Activated CD4-positive, alpha-beta T cell treated with anti-CD3 and anti-CD28 coated beads, Interleukin-2, amount 10 ng/mL, durations not matched to agents 7 days and 5 days (primary cell): Measurements from ENCODE around the gene MRPL2. TPM values are rescaled to one million over a fixed set of nuclear protein-coding genes. Genes with fewer than 3 reads are reported as not detected.
"Not testable (repeated sequence)": the region's sequence is repeated elsewhere in the genome, so short reads cannot be mapped to it uniquely, and the experiment has no call there.

Experiments used
- CTCF ChIA-PET: fragments of 350-600 bp; sonication (Branson Sonifier 250); formaldehyde crosslinking; loops from one replicate; lab custom pipeline; 2021; ENCODE audit warnings: antibody characterized with exemption; lab: Charles Lee
- POLR2A ChIA-PET: fragments of 350-600 bp; sonication (Branson Sonifier 250); formaldehyde crosslinking; loops from one replicate; lab custom pipeline; 2021; ENCODE audit warnings: antibody characterized with exemption; lab: Charles Lee
- DNase-seq: peaks from one replicate; pipeline ENCODE4 v3.0.0-alpha.2; 2020
- H3K27ac Mint-ChIP-seq: one replicate; pipeline ENCODE4 v1.8.0; 2021; ENCODE audit warnings: mild to moderate bottlenecking, moderate library complexity, mixed read lengths
- H3K27me3 Mint-ChIP-seq: one replicate; pipeline ENCODE4 v1.8.0; 2021; ENCODE audit warnings: mixed read lengths
- H3K36me3 Mint-ChIP-seq: one replicate; pipeline ENCODE4 v1.8.0; 2021; ENCODE audit warnings: low read depth, mixed read lengths
- H3K4me1 Mint-ChIP-seq: one replicate; pipeline ENCODE4 v1.8.0; 2021; ENCODE audit warnings: mixed read lengths
- H3K4me3 Mint-ChIP-seq: one replicate; pipeline ENCODE4 v1.8.0; 2021; ENCODE audit warnings: mild to moderate bottlenecking, moderate library complexity, mixed read lengths
- H3K9me3 Mint-ChIP-seq: one replicate; pipeline ENCODE4 v1.8.0; 2021; ENCODE audit warnings: mixed read lengths
- total RNA-seq, 2 experiments: library from RNA; stranded (reverse); gene quantifications; one replicate each; pipeline ENCODE4 v1.2.3, GENCODE V29; 2021

MRPL2 gene
- total RNA-seq, 2 experiments from 2014 or later: 53.9 to 59.3 TPM

DNA sequence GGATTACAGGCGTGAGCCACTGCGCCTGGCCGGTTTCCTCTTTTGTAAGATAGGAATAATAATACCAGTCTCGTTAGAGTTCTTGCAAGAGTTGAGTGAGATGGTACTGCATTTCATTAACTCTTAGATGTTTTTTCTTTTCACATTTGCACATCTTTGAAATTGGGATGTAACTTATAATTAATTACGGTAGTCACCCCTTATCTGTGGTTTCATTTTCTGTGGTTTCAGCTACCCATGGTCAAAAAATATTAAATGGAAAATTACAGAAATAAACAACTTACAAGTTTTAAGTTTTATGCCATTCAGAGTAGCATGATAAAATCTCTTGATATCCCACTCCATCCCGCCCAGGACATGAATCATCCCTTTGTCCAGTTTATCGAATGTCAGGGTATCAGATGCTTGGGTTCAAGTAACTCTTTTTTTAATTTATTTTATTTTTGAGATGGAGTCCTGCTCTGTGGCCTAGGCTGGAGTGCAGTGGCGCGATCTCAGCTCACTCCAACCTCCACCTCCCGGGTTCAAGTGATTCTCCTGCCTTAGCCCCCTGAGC lies 32.3 kb upstream of the MRPL2 start:
- H3K36me3 Mint-ChIP-seq: no peaks in the 10 kb centered on the region
- POLR2A ChIA-PET: interaction anchor here (0.6 kb wide), 1 partner anchor 320 kb away, joined by 5 read pairs; no protein-coding TSS in a partner anchor
- H3K4me3 Mint-ChIP-seq: no peak overlapping the region

DNA sequence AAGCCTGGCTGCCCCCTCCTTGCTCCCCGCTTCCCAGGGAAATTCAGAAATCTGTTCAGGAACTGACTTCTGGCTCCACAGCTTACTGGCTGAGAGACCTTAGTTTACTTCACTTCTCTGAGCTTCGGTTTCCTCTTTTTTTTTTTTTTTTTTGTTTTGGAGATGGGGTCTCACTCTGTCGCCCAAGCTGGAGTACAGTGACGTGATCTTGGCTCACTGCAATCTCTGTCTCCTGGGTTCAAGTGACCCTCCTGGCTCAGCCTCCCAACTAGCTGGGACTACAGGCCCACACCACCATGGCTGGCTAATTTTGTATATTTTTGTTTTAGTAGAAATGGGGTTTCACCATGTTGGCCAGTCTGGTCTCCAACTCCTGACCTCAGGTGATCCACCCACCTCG lies 31.8 kb upstream of the MRPL2 start:
- no peak for DNase-seq
- no peaks in the 10 kb centered on the region for H3K9me3 Mint-ChIP-seq
- CTCF ChIA-PET: interaction anchor here (0.6 kb wide), 1 partner anchor 26 kb away, joined by 3 read pairs; no protein-coding TSS in a partner anchor
- H3K27me3 Mint-ChIP-seq: no peaks in the 10 kb centered on the region
- H3K4me1 Mint-ChIP-seq: peaks cover 23% of the 10 kb centered on the region
- no peaks in the 10 kb centered on the region for H3K36me3 Mint-ChIP-seq
- POLR2A ChIA-PET: interaction anchor here (0.6 kb wide), 1 partner anchor 320 kb away, joined by 5 read pairs; no protein-coding TSS in a partner anchor
- no peak overlapping the region for H3K27ac Mint-ChIP-seq
- no peak overlapping the region for H3K4me3 Mint-ChIP-seq

More for the DNA sequence above, 32.3 kb upstream of the MRPL2 start:
- H3K4me1 Mint-ChIP-seq: peaks cover 28% of the 10 kb centered on the region
- no peaks in the 10 kb centered on the region for H3K27me3 Mint-ChIP-seq
- H3K27ac Mint-ChIP-seq: no peak overlapping the region
- CTCF ChIA-PET: no interaction called here
- DNase-seq: no peak
- H3K9me3 Mint-ChIP-seq: no peaks in the 10 kb centered on the region

DNA sequence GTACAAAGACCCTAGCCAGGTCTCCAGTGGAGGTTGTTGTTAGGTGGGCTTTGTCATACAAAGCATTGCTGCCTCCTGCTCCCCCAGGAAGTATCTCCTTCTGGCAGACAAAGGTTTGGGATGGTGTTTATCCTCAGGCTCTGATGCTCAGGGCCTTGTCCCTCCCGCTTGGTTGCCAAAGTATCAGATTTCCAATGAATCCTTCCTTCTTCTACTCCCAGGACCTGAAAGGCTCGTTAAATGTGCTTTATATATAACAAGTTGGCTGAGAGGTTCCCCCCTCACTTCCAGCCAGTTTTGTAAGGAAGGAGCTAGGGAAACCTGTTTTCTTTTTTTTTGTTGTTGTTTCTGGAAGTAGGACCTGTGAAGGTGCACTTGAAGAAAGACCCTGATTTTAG lies 31.3 kb upstream of the MRPL2 start:
- CTCF ChIA-PET: interaction anchor here (0.6 kb wide), 2 partner anchors 25 to 61 kb away, joined by 3 read pairs; no protein-coding TSS in a partner anchor
- H3K4me1 Mint-ChIP-seq: peaks cover 19% of the 10 kb centered on the region
- H3K27me3 Mint-ChIP-seq: no peaks in the 10 kb centered on the region
- H3K36me3 Mint-ChIP-seq: no peaks in the 10 kb centered on the region
- POLR2A ChIA-PET: no interaction called here
- no peak for DNase-seq
- H3K4me3 Mint-ChIP-seq: no peak overlapping the region
- no peaks in the 10 kb centered on the region for H3K9me3 Mint-ChIP-seq
- no peak overlapping the region for H3K27ac Mint-ChIP-seq

DNA sequence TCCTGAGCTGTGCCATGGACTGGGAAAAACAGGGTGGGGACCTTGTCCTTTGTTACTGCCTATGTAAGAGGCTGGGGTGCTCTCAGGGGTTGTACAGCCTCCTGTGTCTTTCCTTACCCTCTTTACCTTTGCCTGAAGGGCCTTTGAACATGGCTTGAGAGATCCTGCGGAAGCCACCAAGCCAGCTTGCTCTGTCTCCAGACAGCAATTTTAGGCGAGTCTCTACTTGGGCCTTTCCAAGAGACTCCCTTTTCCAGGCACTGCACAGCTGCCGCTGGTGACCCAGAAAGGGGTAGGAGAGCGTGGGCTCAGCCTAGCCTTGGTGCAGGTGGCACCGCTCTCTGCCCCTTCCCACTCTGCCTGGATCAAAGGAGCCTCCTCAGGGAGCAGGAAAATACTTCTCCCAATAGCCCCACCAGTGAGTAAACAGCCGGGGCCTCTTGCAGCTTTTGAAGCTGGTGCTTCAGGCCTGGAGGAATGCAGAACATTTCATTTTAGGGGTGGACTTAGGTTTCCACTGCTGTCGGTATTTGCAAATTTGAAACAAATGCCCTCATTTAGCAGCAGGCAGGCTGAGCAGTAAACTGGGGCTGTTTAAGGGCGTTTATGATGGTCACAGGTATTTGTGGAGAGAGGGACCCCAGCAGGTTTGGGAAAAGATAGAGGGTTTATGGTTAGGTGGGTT lies 30.8 kb upstream of the MRPL2 start:
- ChIA-PET POLR2A (no interaction called here), CTCF (interaction anchor here (0.6 to 0.9 kb wide), 2 partner anchors 13 to 62 kb away, joined by 3 read pairs; no protein-coding TSS in a partner anchor)
- Mint-ChIP-seq H3K4me1 (peaks cover 16% of the 10 kb centered on the region), H3K36me3 (no peaks in the 10 kb centered on the region), H3K27ac (no peak overlapping the region), H3K9me3 (no peaks in the 10 kb centered on the region), H3K27me3 (no peaks in the 10 kb centered on the region), H3K4me3 (no peak overlapping the region)
- no peak for DNase-seq

DNA sequence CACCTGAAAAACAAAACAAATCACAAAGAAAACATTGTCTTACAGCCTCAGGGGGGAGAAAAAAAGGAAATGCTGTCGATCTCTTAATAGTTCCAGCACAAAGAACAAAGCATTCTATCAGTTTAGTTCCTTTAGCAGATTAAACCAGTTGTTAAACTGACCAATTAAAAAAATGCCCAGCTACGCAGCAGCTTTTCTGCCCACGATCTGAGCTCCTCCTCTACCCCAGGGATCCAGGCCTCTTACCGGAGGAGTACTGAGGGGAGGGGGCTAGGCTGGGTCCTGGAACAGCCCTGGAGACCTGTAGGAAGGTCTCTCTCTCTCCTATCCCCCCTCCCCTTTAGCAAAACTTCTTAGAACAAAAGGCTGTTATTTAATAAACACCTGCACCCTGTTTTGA lies 30.2 kb upstream of the MRPL2 start:
- H3K4me3 Mint-ChIP-seq: no peak overlapping the region
- no peaks in the 10 kb centered on the region for H3K36me3 Mint-ChIP-seq
- CTCF ChIA-PET: interaction anchor here (0.9 kb wide), 1 partner anchor 12 kb away, joined by 3 read pairs; no protein-coding TSS in a partner anchor
- DNase-seq: no peak
- no peaks in the 10 kb centered on the region for H3K27me3 Mint-ChIP-seq
- peaks cover 16% of the 10 kb centered on the region for H3K4me1 Mint-ChIP-seq
- no peak overlapping the region for H3K27ac Mint-ChIP-seq
- H3K9me3 Mint-ChIP-seq: no peaks in the 10 kb centered on the region
- POLR2A ChIA-PET: no interaction called here

DNA sequence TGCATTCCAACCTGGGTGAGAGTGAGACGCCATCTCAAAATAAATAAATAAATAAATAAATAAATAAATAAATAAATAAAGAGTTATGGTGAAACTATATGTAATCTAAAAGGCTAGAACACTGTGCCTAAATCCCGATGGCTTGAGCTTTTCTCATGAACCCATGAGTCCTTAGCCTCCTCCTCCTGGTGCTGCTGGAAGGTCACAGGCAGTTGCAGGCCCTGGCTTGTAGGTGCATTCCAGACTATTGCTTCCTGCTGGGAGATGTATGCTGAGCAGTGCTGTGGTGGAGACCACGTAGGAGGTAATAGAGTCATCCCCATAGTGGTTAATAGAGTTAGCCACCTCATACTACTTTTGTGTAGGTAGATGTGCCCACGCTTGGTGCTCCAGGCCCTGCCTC lies 29.4 kb upstream of the MRPL2 start:
- ChIA-PET CTCF (interaction anchor here (0.6 kb wide), 2 partner anchors 49 to 203 kb away, joined by 3 to 4 read pairs; no protein-coding TSS in a partner anchor), POLR2A (no interaction called here)
- Mint-ChIP-seq H3K4me1 (peaks cover 12% of the 10 kb centered on the region), H3K36me3 (no peaks in the 10 kb centered on the region), H3K27me3 (no peaks in the 10 kb centered on the region), H3K4me3 (no peak overlapping the region), H3K9me3 (no peaks in the 10 kb centered on the region), H3K27ac (no peak overlapping the region)
- no peak for DNase-seq

DNA sequence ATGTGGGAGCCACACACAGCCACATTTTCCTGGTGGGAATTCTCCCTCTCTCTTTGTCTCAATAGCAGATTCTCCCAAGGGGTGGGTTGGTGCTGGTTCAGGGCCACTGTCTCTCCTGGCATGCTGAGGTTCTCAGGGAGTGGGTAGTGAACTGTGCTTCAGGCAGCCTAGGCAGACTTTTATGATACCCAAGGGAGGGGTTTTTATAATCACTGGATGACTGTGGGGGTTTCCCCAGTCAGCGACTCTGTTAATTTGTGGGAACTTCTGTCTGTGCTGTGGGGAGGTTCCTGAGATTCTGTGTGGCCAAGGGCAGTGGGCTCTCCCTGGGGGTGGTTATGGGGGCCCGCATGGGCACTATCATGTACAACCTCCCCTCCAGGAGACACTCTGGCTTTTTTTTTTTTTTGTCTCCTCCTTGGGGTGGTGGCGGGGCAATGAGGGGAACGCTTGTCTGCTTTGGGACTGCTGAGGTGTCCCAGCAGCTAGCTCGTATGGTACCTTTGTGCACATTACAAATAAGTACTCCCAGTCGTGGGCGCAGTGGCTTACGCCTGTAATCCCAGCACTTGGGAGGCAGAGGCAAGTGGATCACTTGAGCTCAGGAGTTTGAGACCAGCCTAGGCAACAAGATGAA lies 26.9 kb upstream of the MRPL2 start:
- peaks cover 2% of the 10 kb centered on the region for H3K4me1 Mint-ChIP-seq
- H3K9me3 Mint-ChIP-seq: no peaks in the 10 kb centered on the region
- DNase-seq: no peak
- no peak overlapping the region for H3K27ac Mint-ChIP-seq
- no peaks in the 10 kb centered on the region for H3K36me3 Mint-ChIP-seq
- ChIA-PET CTCF (interaction anchor here (1.3 kb wide), 1 partner anchor 10 kb away, joined by 3 read pairs; the partner anchor contains the start of gene PTK7), POLR2A (interaction anchor here (0.6 kb wide), 1 partner anchor 39 kb away, joined by 4 read pairs; no protein-coding TSS in a partner anchor)
- no peaks in the 10 kb centered on the region for H3K27me3 Mint-ChIP-seq
- H3K4me3 Mint-ChIP-seq: no peak overlapping the region

DNA sequence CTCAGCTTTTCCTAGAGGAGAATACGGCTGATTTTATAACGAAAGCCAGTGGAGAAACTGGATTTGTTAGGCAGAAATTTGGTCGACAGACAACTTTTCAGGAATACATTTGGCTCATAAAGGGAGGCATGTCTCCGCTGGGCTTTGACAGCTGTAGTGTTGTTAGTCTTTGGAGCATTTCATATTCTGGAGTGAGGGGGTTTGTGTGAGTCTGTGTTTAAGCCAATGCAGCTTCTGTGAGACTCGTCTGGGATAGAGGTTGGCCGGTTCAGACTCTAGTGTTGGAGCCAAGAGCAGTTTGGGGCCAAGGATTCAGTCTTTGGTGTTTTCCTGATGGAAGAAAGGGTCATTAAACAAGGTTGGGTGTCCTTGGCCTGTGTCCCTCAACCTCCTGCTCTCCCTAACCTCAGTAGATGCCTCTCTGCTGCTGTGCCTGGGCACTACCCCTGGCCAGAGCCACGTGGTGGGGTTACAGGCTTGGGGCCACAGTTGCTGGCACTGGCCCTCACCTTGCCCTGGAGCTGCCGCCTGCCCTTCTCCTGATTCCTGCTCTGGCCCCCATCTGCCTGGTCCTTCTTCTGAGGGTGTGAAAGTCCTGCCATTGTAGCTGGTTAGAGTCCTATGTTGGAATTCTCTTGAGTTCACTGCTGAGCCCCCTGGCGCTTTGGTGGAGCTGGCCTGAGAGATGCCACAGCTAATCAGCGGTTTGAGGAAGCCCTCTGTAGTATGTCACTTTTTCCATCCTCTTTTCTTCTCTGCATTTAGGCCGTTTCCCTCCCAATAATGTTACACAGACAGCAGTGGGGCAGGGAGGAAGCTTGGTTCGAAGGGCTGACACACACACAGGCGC lies 23.8 kb upstream of the MRPL2 start:
- ChIA-PET POLR2A (interaction anchor here (0.6 kb wide), 1 partner anchor 1235 kb away, joined by 3 read pairs; no protein-coding TSS in a partner anchor), CTCF (no interaction called here)
- Mint-ChIP-seq H3K27me3 (peaks cover 10% of the 10 kb centered on the region), H3K36me3 (no peaks in the 10 kb centered on the region), H3K9me3 (no peaks in the 10 kb centered on the region), H3K4me3 (no peak overlapping the region), H3K4me1 (peaks cover 2% of the 10 kb centered on the region), H3K27ac (no peak overlapping the region)
- no peak for DNase-seq

DNA sequence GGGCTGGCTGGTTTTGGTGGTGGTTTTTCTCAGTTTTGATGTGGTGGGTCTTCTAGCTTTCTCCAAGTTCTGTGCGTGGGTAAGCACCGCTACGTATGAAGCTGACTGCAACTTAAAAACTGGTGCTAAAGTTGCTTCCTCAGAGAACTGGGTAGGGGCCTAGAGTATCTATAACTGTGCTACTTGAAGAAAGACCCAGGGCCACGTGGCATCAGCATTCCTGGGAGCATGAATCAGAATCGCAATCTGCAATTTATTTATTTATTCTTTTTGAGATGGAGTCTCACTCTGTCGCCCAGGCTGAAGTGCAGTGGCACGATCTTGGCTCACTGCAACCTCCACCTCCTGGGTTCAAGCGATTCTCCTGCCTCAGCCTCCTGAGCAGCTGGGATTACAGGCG lies 22.7 kb upstream of the MRPL2 start:
- CTCF ChIA-PET, H3K4me3 Mint-ChIP-seq, H3K27ac Mint-ChIP-seq, H3K9me3 Mint-ChIP-seq, H3K36me3 Mint-ChIP-seq, H3K4me1 Mint-ChIP-seq, DNase-seq: not testable (repeated sequence)
- POLR2A ChIA-PET: interaction anchor here (0.6 kb wide), 2 partner anchors 40 to 145 kb away, joined by 3 read pairs; no protein-coding TSS in a partner anchor
- H3K27me3 Mint-ChIP-seq: peaks cover 21% of the 10 kb centered on the region

DNA sequence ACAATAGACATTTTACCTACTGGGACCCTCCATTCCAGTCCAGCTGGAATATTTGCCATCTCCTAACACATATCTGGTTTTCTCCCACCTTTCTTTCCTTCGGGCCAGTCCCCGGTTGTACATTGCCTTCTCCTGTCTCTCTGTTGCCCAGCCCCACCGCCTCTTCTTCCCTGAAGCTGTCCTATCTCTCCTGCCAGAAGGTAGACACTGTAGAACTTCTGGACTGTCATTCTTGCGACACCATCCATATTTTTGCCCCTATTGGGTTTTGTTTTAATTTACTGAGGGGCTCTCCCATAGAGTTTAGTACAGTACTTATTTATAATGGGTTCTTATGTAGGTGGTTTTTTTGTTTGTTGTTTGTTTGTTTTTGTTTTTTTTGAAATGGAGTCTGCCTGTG lies 21.8 kb upstream of the MRPL2 start:
- Mint-ChIP-seq H3K27ac (no peak overlapping the region), H3K27me3 (peaks cover 26% of the 10 kb centered on the region), H3K4me3 (no peak overlapping the region), H3K9me3 (no peaks in the 10 kb centered on the region), H3K36me3 (no peaks in the 10 kb centered on the region), H3K4me1 (peaks cover 2% of the 10 kb centered on the region)
- CTCF ChIA-PET: no interaction called here
- DNase-seq: no peak
- POLR2A ChIA-PET: interaction anchor here (0.6 kb wide), 1 partner anchor 39 kb away, joined by 3 read pairs; no protein-coding TSS in a partner anchor

DNA sequence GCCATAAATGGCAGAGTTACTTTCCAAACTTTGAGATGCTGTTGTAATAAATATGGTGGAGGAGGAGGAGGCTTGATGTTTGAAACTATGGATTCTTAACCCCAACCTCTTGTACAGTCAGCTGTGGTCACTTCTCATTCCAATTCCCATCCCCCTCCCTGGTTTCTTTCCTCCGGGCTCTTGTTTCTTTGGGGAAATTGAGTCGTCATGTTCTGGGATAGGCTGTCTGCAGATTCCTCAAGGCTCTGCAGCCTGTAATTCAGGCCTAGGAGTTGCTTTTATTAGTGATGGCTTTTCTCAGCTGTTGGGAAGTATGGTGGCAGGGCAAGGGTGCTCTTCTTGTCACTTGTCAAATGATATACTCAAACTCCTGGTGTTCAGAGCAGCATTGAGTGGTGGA lies 19.5 kb upstream of the MRPL2 start:
- no peaks in the 10 kb centered on the region for H3K36me3 Mint-ChIP-seq
- ChIA-PET CTCF (interaction anchor here (0.7 kb wide), 1 partner anchor 60 kb away, joined by 3 read pairs; no protein-coding TSS in a partner anchor), POLR2A (interaction anchor here (0.7 kb wide), 1 partner anchor 179 kb away, joined by 5 read pairs; no protein-coding TSS in a partner anchor)
- H3K27ac Mint-ChIP-seq: no peak overlapping the region
- no peaks in the 10 kb centered on the region for H3K9me3 Mint-ChIP-seq
- DNase-seq: no peak
- peaks cover 2% of the 10 kb centered on the region for H3K4me1 Mint-ChIP-seq
- H3K27me3 Mint-ChIP-seq: peaks cover 28% of the 10 kb centered on the region
- no peak overlapping the region for H3K4me3 Mint-ChIP-seq

DNA sequence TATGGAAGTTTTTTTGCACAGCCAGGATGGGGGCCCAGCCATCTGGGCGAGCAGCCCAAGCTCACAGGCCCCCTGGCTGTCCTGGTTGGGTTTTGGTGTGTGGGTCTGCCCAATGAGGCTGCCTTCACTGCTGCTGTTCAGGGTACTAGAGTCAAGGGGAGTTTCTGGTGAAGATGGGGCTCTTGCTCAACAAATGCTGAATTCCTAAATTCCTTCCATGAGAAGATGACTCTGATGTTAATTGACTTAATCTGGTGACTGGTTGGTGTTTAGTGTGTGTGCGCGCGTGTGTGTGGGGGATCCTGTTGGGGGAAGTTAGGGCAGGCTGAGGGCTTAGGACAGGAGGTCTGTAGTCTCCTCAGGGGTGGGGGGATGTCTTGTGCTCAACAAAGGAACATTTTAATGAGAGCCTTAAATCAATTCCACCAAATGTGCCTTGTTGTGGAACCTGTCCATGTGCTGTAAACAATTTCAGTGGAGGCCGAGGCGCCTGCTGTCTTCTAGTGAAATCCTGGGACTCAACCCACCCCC lies 18.8 kb upstream of the MRPL2 start:
- peaks cover 2% of the 10 kb centered on the region for H3K4me1 Mint-ChIP-seq

More for the DNA sequence above, 18.8 kb upstream of the MRPL2 start:
- ChIA-PET CTCF (interaction anchor here (0.5 to 1.5 kb wide), 2 partner anchors 15 to 66 kb away, joined by 3 to 5 read pairs; no protein-coding TSS in a partner anchor), POLR2A (no interaction called here)
- DNase-seq: no peak
- Mint-ChIP-seq H3K4me3 (no peak overlapping the region), H3K27me3 (peaks cover 28% of the 10 kb centered on the region), H3K9me3 (no peaks in the 10 kb centered on the region), H3K27ac (no peak overlapping the region), H3K36me3 (no peaks in the 10 kb centered on the region)
